ENCODE data around the gene PACSIN2. TPM values are rescaled to one million over a fixed set of nuclear protein-coding genes. Genes with fewer than 3 reads are reported as not detected.

Gene PACSIN2
- total and polyA plus RNA-seq, 2 of the 13 experiments (the other 11 are each of a cell fraction or from before 2014, with no cell fraction given): 54.1 to 68.8 TPM

GRCh38 chr22:42994917-42995562 lies 19.9 kb downstream of the PACSIN2 start (continued):
- TF ChIP-seq BRF2 (CRISPR knock-in tag; IDR thresholded peaks at IDR 0.05) (no peak), FOXK1 (CRISPR knock-in tag; IDR thresholded peaks at IDR 0.05; ENCODE audit: borderline replicate concordance, low read depth) (peak; percentile 86), KAT7 (CRISPR knock-in tag; IDR thresholded peaks at IDR 0.05; ENCODE audit: borderline replicate concordance) (no peak), ZBTB20 (CRISPR knock-in tag; IDR thresholded peaks at IDR 0.05; ENCODE audit: borderline replicate concordance, low read depth) (no peak), NFE2L1 (CRISPR knock-in tag; IDR thresholded peaks at IDR 0.05; ENCODE audit: borderline replicate concordance) (no peak), MTF1 (CRISPR knock-in tag; IDR thresholded peaks at IDR 0.05) (no peak), HDAC2 (CRISPR knock-in tag; IDR thresholded peaks at IDR 0.05) (peak; percentile 74; the same call in 1 of the 2 replicates), ZNF441 (CRISPR knock-in tag; IDR thresholded peaks at IDR 0.05; ENCODE audit: borderline replicate concordance) (no peak), ZBTB7B (CRISPR knock-in tag; IDR thresholded peaks at IDR 0.05) (peak; percentile 58), ZNF33B (CRISPR knock-in tag; IDR thresholded peaks at IDR 0.05) (no peak), ZNF792 (CRISPR knock-in tag; IDR thresholded peaks at IDR 0.05) (peak; percentile 55; the same call in 1 of the 2 replicates), ZSCAN25 (CRISPR knock-in tag; IDR thresholded peaks at IDR 0.05) (peak; percentile 49; the same call in 1 of the 2 replicates), ADNP (CRISPR knock-in tag; IDR thresholded peaks at IDR 0.05) (no peak), LRRFIP1 (CRISPR knock-in tag; conservative IDR thresholded peaks at IDR 0.05) (no peak), RXRB (CRISPR knock-in tag; IDR thresholded peaks at IDR 0.05; ENCODE audit: borderline replicate concordance) (no peak; the same call in 1 of the 2 replicates), ZNF646 (CRISPR knock-in tag; IDR thresholded peaks at IDR 0.05) (no peak; the same call in 1 of the 2 replicates), PPARG (CRISPR knock-in tag; conservative IDR thresholded peaks at IDR 0.05) (peak; percentile 70; the same call in 1 of the 2 replicates), CREBL2 (CRISPR knock-in tag; IDR thresholded peaks at IDR 0.05; ENCODE audit: borderline replicate concordance) (no peak), PHB2 (IDR thresholded peaks at IDR 0.05; ENCODE audit: partially characterized antibody) (no peak), ZNF703 (CRISPR knock-in tag; IDR thresholded peaks at IDR 0.05; ENCODE audit: borderline replicate concordance) (no peak)
